Measurements from ENCODE around the gene CD209.

CD209 gene

DNA sequence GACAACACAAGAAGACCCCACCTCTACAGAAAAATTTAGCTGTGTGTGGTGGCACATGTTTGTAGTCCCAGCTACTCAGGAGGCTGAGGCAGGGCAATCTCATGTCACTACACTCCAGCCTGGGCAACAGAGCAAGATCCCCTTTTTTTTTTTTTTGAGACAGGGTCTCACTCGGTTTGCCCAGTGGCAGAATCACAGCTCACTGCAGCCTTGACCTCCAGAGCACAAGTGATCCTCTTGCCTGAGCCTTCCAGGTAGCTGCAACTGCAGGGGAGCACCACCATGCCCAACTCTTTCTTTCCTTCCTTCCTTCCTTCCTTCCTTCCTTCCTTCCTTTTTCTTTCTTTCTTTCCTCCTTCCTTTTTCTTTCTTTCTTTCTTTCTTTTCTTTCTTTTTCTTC lies 11.2 kb downstream of the CD209 start (continued):
- TF ChIP-seq BACH2 (CRISPR knock-in tag; IDR thresholded peaks at IDR 0.05; ENCODE audit: borderline replicate concordance) (no peak), TOX (CRISPR knock-in tag; IDR thresholded peaks at IDR 0.05; ENCODE audit: borderline replicate concordance) (no peak), CSDC2 (CRISPR knock-in tag; IDR thresholded peaks at IDR 0.05) (no peak)
- TF ChIP-seq, protein P1, sequence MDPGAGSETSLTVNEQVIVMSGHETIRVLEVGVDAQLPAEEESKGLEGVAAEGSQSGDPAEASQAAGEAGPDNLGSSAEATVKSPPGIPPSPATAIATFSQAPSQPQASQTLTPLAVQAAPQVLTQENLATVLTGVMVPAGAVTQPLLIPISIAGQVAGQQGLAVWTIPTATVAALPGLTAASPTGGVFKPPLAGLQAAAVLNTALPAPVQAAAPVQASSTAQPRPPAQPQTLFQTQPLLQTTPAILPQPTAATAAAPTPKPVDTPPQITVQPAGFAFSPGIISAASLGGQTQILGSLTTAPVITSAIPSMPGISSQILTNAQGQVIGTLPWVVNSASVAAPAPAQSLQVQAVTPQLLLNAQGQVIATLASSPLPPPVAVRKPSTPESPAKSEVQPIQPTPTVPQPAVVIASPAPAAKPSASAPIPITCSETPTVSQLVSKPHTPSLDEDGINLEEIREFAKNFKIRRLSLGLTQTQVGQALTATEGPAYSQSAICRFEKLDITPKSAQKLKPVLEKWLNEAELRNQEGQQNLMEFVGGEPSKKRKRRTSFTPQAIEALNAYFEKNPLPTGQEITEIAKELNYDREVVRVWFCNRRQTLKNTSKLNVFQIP (CRISPR knock-in tag; IDR thresholded peaks at IDR 0.05; ENCODE audit: borderline replicate concordance, low read depth) = no peak

DNA sequence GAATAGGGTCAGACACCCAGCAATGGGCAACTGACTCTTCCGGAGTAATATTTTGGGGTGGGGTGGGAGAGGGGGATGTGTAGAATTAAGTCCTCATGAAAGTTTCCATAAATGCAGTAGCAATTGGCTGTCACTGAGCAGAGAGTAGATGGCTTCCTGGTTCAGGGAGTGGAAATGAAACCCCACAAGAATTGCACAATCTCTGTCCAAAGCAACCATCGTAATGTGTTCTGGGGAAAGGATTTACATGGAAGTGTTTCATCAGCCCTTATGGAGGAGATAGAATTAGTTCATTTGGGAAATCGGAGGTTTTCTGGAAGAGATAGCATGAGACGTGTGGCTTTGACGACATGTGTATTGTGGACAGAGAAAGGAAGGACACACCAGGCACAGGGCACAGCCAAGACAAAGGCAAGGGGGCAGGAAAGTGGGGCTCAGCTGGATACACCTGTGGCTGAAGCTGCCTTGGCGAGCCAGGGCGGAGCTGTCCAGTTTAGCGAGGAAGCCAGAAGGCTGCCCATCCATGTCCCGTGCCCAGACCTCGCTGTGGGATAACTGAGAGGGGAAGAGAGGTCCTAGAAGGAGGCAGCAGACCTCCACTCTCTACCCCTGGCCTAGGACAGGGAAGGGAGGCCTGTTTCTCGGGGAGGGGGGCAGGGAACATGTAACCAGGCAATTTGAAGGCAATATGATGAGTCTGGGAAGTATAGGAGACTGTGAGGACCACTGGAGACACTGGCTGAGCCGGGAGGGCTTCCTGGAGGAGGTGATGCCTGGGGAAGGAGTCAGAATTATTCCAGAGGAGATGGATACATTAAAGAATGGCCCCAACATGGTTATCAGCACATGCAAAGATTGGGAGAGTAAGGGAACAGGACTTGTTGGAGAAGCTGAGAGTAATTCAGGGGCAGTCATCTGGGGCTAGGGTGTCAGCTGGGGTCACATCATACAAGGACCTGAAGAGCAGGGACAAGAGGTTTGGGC lies 12.8 kb downstream of the CD209 start:
- TF ChIP-seq ZFP30 (CRISPR knock-in tag; IDR thresholded peaks at IDR 0.05) = no peak
- no peak for TF ChIP-seq BACH2 (CRISPR knock-in tag; IDR thresholded peaks at IDR 0.05; ENCODE audit: borderline replicate concordance)
- TF ChIP-seq, protein P2, sequence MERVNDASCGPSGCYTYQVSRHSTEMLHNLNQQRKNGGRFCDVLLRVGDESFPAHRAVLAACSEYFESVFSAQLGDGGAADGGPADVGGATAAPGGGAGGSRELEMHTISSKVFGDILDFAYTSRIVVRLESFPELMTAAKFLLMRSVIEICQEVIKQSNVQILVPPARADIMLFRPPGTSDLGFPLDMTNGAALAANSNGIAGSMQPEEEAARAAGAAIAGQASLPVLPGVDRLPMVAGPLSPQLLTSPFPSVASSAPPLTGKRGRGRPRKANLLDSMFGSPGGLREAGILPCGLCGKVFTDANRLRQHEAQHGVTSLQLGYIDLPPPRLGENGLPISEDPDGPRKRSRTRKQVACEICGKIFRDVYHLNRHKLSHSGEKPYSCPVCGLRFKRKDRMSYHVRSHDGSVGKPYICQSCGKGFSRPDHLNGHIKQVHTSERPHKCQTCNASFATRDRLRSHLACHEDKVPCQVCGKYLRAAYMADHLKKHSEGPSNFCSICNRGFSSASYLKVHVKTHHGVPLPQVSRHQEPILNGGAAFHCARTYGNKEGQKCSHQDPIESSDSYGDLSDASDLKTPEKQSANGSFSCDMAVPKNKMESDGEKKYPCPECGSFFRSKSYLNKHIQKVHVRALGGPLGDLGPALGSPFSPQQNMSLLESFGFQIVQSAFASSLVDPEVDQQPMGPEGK (CRISPR knock-in tag; IDR thresholded peaks at IDR 0.05; ENCODE audit: borderline replicate concordance) = no peak
- TF ChIP-seq TCF4 (CRISPR knock-in tag; IDR thresholded peaks at IDR 0.05; ENCODE audit: borderline replicate concordance) = no peak
- no peak for TF ChIP-seq SNAI2 (CRISPR knock-in tag; IDR thresholded peaks at IDR 0.05)
- TF ChIP-seq CSDC2 (CRISPR knock-in tag; IDR thresholded peaks at IDR 0.05) = no peak
- TF ChIP-seq ZNF8 (CRISPR knock-in tag; IDR thresholded peaks at IDR 0.05) = no peak
- TF ChIP-seq ZNF565 (CRISPR knock-in tag; conservative IDR thresholded peaks at IDR 0.05; ENCODE audit: low read depth) = no peak
- TF ChIP-seq ARNTL (CRISPR knock-in tag; IDR thresholded peaks at IDR 0.05; ENCODE audit: borderline replicate concordance, low read depth) = no peak
- TF ChIP-seq PPARA (CRISPR knock-in tag; IDR thresholded peaks at IDR 0.05; ENCODE audit: borderline replicate concordance) = no peak
- TF ChIP-seq TOX (CRISPR knock-in tag; IDR thresholded peaks at IDR 0.05; ENCODE audit: borderline replicate concordance) = no peak
- TF ChIP-seq, protein P3, sequence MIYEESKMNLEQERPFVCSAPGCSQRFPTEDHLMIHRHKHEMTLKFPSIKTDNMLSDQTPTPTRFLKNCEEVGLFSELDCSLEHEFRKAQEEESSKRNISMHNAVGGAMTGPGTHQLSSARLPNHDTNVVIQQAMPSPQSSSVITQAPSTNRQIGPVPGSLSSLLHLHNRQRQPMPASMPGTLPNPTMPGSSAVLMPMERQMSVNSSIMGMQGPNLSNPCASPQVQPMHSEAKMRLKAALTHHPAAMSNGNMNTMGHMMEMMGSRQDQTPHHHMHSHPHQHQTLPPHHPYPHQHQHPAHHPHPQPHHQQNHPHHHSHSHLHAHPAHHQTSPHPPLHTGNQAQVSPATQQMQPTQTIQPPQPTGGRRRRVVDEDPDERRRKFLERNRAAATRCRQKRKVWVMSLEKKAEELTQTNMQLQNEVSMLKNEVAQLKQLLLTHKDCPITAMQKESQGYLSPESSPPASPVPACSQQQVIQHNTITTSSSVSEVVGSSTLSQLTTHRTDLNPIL (CRISPR knock-in tag; IDR thresholded peaks at IDR 0.05; ENCODE audit: low read depth) = no peak
- ATAC-seq = no peak

DNA sequence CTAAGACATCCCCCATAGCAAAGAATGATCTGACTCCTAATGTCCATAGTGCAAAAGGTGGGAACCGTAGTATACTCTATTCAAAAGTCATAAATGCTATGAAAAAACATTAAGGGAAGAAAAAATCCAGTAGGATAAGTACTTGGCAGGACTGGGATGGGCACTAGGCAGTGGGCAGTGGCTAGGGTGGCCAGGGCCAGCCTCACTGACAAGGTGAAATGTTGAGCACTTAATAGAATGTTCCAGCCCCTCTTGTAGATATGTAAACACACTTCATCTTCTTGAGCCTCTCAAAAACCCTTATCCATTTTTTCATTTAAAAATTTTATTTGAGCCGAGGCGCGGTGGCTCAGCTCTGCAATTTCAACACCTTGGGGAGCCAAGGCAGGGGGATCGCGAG lies 14.0 kb downstream of the CD209 start:
- ATAC-seq = no peak
- no peak for TF ChIP-seq TCF4 (CRISPR knock-in tag; IDR thresholded peaks at IDR 0.05; ENCODE audit: borderline replicate concordance)
- TF ChIP-seq ZFP30 (CRISPR knock-in tag; IDR thresholded peaks at IDR 0.05) = no peak
- no peak for TF ChIP-seq ESRRG (CRISPR knock-in tag; IDR thresholded peaks at IDR 0.05)
- TF ChIP-seq, protein P1 (CRISPR knock-in tag; IDR thresholded peaks at IDR 0.05; ENCODE audit: borderline replicate concordance, low read depth) = no peak
- no peak for TF ChIP-seq ZNF565 (CRISPR knock-in tag; conservative IDR thresholded peaks at IDR 0.05; ENCODE audit: low read depth)
- TF ChIP-seq BACH2 (CRISPR knock-in tag; IDR thresholded peaks at IDR 0.05; ENCODE audit: borderline replicate concordance) = no peak
- TF ChIP-seq, protein P3 (CRISPR knock-in tag; IDR thresholded peaks at IDR 0.05; ENCODE audit: low read depth) = no peak
- no peak for TF ChIP-seq ZNF8 (CRISPR knock-in tag; IDR thresholded peaks at IDR 0.05)
- TF ChIP-seq, protein P4, sequence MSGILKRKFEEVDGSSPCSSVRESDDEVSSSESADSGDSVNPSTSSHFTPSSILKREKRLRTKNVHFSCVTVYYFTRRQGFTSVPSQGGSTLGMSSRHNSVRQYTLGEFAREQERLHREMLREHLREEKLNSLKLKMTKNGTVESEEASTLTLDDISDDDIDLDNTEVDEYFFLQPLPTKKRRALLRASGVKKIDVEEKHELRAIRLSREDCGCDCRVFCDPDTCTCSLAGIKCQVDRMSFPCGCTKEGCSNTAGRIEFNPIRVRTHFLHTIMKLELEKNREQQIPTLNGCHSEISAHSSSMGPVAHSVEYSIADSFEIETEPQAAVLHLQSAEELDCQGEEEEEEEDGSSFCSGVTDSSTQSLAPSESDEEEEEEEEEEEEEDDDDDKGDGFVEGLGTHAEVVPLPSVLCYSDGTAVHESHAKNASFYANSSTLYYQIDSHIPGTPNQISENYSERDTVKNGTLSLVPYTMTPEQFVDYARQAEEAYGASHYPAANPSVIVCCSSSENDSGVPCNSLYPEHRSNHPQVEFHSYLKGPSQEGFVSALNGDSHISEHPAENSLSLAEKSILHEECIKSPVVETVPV (CRISPR knock-in tag; IDR thresholded peaks at IDR 0.05) = no peak
